HG02970 (cell line): ENCODE results near the gene RAB27B.
"Not testable (repeated sequence)": the region's sequence is repeated elsewhere in the genome, so short reads cannot be mapped to it uniquely, and the experiment has no call there.

Experiments
- ATAC-seq: cut with Tn5 transposase; IDR thresholded peaks from one replicate; pipeline ENCODE4 v1.9.1; 2021; ENCODE audit warnings: mild to moderate bottlenecking, moderate library complexity, moderate number of reproducible peaks; ENCODE audit not compliant: unreplicated experiment, low FRiP score

Gene RAB27B, protein sequence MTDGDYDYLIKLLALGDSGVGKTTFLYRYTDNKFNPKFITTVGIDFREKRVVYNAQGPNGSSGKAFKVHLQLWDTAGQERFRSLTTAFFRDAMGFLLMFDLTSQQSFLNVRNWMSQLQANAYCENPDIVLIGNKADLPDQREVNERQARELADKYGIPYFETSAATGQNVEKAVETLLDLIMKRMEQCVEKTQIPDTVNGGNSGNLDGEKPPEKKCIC

DNA sequence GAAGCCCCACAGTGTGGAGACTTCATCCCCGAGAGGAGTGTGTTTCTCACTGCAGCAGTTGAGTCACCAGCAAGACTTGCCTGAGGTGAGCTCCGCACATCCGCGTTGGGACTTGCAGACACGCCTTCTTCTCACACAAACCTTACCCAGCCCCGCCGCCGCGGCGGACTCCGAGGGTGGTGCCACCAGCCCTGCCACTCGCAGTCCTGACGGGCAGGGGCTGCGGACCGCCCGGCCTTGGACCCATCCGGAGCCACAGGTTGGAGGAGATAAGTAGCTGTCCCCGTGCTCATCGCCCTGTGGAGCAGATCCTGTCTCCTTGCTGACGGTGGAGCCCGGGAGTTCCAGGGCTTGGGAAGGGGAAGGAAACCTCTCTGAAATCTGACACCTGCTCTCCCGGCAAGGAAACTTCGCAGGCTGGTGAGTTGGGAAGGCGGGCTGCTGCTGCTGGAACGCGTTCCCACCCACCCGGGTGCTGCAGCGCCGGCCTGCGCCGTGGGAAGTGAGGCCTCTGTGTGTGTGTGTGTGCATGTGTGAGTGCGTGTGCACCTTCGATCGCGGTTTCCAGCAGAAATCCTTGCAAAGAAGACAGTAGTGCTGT is at the start of gene RAB27B:
TSS of gene RAB27B (plus strand) at position 197 of the 601 bp plus-strand sequence. CDS start 49,109 bp downstream, outside the sequence.
- no peak for ATAC-seq

DNA sequence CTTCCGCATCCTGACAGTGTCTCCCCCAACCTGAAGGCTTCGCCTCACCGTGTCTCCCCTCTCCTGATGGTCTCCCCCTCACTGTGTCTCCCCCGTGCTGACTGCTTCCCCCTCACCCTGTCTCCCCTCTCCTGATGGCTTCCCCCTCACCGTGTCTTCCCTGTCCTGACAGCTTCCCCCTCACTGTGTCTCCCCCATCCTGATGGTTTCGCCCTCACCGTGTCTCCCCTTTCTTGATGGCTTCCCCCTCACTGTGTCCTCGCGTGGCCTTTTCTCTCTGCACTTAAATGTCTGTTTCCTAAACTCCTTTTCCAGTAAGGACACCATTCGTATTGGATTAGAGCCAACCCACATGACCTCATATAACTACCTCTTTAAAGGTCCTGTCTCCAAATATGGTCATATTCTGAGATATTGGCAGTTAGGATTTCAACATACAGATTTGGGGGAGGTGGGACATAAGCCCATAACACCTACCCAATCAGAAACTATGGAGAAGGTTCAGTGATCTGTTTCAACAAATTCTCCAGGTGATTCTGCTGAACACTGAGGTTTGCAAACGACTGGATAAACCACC is 47.9 kb upstream of the RAB27B start:
- ATAC-seq: no peak

DNA sequence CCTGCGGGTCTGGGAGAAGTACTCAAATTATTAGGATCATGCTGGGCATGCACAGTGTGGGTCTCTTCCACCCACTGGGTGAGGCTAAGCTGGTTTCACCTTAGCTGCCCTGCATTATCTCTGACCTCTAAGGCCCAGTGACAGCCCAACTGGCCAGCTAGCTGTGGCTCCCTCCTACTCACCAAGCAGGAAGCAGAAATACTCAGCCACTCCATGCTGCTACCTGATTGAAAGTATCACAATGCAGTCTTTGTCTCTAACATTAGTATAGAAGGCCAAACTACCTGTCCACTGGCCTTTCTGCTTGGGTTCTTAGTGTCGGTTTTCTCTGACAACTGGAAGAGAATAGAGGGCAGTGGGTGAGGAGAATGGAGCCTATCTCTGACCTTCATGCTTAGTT is 47.3 kb upstream of the RAB27B start:
- ATAC-seq: no peak

DNA sequence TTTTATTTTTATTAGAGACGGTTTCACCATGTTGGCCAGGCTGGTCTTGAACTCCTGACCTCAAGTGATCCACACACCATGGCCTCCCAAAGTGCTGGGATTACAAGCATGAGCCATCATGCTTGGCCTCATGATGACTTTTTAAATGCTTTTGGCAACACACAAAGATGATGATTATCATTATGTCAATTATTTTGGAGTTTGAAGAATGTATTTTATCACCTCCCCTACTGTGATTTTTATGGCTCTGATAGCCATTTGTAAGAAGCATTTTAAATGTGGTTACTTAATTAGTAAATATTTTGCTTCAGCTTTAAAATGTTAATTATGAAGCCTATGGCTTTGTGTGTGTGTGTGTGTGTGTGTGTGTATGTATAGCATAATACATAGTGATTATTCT is 45.1 kb upstream of the RAB27B start:
- no peak for ATAC-seq

DNA sequence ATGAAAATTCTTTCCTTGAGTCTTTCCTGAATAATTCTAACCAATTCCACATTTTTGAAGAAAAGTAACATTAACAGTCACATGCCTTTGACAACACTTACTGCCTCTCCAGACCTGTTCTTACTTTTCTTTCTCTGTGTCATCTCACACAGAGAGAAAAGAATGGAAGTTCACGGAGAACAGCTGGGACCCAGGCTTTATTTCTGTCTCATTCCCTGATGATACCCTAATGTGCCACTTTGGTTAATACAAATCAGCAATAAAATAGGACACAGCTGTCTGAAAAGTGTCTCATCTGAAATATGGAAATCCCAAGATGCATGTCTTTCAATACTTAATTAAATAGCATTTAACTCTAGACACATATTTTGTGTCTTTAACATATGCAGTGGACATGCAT is 42.1 kb upstream of the RAB27B start:
- no peak for ATAC-seq

DNA sequence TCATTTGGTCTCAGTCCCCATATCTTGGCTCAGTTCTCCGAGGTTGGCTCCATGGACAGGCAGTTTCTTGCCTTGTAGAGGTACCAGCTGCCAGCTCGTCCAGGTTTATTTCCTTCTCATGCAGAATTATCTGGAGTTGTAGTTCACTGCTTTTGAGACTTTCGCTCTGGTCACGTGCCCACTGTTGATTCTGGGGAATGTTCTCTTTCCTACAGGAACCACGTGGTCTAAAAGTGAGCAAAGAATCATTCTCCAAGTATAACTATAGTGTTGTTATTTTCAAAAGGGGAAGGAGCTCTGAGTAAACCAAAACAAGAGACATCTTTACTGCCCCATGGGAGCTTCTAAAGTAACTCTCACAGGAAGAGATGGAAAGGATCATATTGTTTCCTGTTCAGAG is 41.2 kb upstream of the RAB27B start:
- ATAC-seq: no peak

DNA sequence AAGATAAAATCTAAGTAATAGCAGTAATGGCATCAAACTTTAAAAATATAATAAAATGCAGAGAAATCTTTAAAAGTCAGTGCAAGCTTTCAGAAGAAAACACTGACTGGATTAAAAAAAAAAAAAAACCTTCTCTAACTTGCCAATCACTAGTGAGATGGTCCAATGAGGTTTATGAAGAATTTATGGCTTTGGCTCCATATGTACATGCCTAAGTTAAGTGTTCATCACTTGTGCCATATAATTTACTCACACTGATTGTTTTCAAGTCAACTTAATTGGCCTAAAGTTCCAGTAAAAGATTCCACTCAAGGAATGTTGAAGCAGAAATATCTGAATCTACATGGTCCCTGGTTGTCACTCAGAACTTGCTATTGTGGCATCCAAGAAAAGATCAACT is 40.7 kb upstream of the RAB27B start:
- no peak for ATAC-seq

DNA sequence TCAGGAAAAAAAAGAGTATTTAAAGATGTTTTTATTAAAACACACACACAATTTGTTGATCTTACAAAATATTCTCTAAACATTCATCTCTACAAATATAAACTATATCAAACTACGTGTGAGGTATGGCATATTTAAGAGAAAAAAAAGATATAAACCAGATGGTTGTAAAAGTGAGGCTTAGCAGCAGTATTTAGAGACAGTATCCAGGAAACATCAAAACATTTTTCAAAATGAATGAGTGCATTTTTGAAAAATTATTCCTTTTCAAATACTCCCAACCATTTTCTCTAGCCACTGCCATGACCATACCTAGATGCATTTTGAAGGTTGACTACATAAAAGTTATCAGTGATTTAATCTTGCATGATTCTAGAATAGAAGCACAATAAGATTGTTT is 38.2 kb upstream of the RAB27B start:
- no peak for ATAC-seq

DNA sequence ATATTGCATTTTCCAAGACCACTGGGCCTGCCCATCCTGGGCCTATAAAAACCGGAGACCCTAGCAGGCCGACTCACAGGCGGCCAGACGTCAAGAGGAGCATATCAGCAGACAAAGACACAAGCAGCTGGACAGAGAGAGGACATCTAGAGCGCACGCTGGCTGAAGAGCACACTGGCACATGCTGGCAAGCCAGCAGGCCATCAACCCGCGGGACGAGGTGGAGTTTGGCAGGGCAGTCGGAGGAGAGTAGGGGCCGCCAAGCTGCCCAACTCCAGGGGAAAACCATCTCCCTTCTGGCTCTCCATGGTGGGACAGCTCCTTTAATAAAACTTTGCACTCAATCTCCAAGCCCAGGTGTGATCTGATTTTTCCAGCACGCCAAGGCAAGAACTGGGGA is 36.6 kb upstream of the RAB27B start:
- ATAC-seq: no peak

DNA sequence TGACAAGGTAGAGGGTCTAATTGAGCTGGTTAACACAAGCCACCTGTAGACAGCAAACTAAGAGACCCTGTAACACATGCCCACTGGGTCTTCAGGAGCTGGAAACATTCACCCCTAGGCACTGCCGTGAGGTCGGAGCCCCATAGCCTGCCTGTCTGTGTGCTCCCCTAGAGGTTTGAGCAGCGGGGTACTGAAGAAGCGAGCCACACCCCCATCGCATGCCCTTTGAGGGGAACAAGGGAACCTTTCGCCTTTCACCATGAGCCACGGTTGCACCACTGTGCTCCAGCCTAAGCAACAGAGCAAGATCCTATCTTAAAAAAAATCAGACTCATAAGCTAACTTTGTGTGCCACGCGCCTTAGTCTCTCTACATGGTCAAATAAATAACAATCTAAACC is 36.2 kb upstream of the RAB27B start:
- ATAC-seq: no peak

DNA sequence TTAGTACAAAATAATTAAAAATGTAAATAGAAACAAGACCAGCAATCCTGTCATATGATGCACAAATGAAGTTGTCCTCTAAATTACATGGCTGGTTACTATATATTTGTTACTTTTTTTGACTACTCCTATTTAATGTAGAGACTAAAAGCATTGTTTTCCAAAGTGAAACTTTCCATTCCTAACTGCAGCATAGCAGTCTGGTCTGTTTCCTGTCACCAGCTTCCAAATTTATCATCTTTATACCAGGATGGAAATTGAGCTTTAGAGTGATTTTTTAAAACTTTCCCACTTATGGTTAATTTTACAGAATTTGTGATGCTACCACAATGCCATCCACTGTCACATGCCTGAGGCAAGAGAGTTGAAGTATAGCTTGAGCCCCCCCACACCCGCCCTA is 33.5 kb upstream of the RAB27B start:
- no peak for ATAC-seq

DNA sequence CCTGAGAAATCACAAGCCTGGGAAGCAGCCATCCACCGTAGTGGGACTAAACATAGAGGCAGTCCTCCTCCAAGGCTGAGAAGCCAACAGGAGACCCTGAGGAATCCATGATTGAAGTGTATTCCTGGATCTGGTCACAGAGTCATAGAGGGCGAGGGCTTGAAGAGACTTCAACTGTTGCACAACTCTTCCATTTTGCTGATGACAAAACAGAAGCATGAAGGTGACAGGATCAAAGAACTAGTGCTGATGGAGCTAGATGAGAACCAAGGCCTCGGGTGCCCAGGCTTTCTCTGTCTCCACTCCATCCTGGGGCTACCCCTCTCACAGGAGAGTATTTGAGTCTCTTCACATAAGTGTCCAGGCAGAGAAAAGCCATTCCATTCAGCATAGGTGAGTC is 30.1 kb upstream of the RAB27B start:
- no peak for ATAC-seq

DNA sequence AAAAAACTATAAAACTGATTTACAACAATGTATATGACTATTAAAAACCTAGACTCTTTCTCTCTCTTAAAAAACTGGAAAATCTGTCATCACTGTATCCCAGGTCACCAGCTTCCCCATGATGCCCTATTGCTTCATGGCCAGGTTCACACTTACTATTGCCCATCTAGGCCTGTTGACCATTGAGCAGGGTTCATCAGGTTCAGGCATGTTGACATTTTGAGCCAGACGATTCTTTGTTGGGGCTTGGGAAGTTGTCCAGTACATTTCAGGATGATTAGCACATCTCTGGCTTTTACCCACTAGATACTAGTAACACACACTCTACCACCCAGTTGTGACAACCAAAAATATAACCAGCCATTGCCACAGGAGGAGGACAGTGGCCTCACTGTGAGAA is 26.9 kb upstream of the RAB27B start:
- no peak for ATAC-seq

DNA sequence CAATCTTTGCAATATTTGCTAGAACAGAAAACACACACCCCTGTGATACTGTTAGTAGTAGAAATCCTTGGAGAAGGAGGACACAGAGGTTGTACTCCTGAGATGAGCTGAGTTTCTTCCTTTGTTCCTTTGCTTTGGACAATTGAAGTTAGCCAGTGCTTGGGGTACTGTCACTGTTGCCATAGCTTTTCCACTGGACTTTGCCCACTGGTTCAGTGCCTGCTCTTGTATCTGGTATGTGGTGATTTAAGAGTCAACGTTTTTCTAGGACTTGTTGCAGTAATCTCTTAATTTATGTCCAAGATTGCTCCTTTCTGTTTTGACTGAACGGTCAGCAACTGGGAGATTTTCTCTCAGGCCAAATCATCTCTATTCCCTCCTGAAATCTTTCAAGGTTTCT is 26.1 kb upstream of the RAB27B start:
- ATAC-seq: no peak

DNA sequence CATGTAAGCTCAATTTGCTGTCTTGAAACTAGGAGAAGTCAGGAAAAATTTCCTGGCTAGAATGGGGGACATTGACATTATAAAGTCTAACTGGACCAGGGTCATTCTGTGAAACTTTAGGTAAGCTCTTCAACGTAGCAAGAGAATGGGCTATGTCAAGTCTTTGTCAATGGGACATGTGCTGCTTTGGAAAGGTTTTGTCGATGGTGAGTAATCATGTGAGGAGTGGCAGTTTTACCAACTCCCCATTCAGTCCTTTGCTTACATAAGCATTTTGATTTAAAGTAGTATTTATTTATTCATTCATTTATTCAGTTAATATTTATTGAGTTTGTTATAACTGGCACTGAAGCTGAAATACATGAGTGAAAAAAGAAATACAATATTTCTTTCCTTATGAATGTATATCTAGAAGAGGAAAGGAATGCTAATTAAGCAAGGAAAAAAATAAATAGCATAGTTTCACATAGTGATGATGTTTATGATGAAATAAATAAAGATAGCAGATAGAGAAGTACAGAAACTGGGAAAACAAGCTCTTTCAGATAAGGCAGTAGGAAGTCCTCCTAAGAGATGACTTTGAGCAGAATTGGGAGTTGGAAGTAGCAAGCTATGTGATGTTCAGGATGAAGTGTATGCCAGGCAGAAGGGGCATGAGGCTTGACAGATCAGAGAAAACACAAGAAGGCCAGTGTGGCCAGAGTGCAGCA is 25.4 kb upstream of the RAB27B start:
- no peak for ATAC-seq

DNA sequence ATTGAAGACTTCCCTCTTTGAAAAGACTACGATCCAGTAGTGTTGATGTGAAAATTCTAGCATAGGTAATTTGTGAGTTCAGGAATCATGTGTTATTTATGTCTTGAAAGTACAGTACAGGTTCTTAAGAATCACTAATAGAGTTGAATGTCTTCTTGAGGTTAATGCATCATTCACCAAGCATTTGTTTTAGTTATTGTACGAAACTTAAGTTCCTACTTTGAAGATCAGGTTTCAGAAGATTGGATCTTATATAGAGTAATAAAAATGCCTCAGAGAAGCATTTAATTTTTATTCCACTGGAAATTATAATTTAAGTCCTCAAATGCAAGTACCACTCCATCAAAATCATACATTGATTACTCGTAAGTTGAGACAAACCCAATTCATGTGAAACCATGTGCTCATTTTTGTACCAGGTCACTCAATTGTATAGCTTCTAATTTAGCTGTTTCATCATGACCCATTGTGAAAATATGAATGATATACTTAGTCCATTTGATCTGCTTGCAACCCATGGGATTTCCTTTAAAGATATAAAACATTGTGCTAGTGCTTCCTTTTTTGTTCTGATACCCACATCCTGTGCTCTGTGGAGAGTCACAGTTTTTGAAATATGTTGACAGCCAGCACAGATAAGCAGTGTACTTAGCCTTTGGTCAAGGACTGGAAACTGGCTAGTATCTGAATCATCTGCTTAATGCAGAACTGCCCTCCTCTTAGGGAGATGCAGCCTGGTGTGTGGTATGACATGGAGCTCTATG is 22.5 kb upstream of the RAB27B start:
- no peak for ATAC-seq

DNA sequence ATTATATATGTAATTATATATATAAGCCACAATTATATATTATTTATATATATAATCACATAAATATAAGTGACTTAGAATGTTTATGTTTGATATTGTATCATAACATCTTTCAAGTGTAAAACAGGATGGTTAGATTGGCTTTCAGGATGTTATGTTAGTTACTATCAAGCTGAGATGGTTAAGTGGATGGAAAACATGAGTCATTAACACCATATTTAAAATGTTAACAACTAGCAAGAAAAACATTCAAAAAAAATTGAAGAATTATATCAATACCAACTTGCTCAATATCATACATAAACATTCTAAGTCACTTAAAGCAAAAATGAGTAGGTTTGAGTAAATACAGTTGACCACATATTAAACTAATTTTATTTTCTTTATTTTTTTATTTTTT is 21.8 kb upstream of the RAB27B start:
- no peak for ATAC-seq

DNA sequence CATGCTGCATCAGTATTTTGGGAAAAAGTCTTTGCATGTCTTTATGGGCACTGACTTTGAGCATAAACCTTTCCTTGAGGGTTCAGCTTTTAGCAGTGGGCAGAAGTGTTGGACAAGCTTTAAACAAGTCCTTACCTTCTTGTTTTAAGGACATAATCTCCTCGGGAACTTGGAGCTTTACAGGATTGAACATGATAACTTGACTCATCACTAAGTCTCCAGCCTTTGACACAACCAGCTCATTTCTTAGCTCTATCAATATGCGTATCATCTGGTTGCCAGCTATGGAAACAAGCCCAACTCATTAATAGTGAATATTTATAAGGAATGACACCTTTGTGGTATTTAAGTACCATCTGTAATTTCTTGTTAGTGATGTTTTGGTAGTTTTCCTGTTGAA is 21.0 kb upstream of the RAB27B start:
- no peak for ATAC-seq

DNA sequence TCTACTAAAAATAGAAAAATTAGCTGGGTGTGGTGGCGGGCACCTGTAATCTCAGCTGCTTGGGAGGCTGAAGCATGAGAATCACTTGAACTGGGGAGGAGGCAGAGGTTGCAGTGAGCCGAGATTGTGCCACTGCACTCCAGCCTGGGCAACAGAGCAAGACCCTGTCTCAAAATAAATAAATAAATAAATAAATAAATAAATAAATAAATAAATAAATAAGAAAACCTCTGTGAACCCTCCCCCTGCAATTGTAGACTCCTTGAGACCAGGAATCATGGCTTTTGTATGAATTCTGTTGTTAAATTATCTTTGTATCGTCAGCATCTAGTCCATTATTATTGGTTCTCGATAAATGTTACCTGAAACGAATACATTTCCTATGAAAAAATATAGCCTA is 17.6 kb upstream of the RAB27B start:
- not testable (repeated sequence) for ATAC-seq

DNA sequence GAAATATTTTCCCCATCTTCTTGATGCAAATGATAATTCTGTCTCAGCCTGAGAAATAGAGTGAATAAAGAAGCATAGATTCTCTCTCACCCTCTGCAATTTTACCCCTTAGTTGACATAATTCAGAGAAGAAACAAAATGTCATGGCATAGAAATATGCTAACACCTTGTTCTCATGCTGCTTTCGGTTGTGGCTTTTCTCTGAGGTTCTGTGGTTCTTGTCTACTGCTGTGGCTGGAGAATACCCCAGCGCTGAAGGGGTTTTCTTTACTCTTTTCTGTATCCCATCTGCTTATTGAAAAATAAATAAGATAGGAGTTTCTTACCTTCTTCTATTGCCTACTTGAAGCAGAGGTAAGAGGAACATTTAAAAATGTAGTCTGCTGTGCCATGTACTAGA is 15.4 kb upstream of the RAB27B start:
- ATAC-seq: no peak

DNA sequence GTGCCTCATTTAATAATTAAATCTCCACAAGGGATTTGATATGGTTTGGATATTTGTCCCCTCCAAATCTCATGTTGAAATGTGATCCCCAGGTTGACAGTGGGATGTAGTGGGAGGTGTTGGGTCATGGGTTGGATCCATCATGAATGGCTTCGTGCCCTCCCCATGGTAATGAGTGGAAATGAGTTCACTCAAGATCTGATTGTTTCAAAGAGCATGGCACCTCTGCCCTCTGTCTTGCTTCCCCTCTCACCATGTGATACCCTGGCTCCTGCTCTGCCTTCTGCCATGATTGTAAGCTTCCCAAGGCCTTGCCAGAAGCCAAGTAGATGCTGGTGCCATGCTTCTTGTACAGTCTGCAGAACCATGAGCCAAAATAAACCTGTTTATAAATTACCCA is 15.0 kb upstream of the RAB27B start:
- ATAC-seq: no peak
